Gastroesophageal sphincter (tissue), 4 donors: ENCODE data around the gene CATSPERZ. TPM values are rescaled to one million over a fixed set of nuclear protein-coding genes. Genes with fewer than 3 reads are reported as not detected.

ENCODE experiments used
- ATAC-seq: fragments of 150-250 bp; one replicate; pipeline ENCODE4 v1.9.1; 2016; ENCODE audit warnings: mild to moderate bottlenecking, moderate library complexity
- H3K27ac ChIP-seq, 4 donors: fragments of 200-600 bp; sonication (generic) in 3 of 4; 1 replicate in 3 of 4; 2 replicates in 1 of 4; pipeline ENCODE4 v1.5.1; 2016 to 2019
- H3K27me3 ChIP-seq: fragments of 200-600 bp; sonication (generic); one replicate; pipeline ENCODE4 v1.5.1; 2019
- H3K36me3 ChIP-seq, 2 donors: fragments of 200-600 bp; sonication (generic); one replicate each; pipeline ENCODE4 v1.5.1; 2019; ENCODE audit warnings: control low read depth in 1 of 2
- H3K4me1 ChIP-seq, 3 donors: fragments of 200-600 bp; sonication (generic); 1 replicate in 2 of 3; 2 replicates in 1 of 3; pipeline ENCODE4 v1.5.1; 2016 to 2019; ENCODE audit warnings: control low read depth in 2 of 3
- H3K4me3 ChIP-seq, 2 donors: fragments of 200-600 bp; sonication (generic); one replicate each; pipeline ENCODE4 v1.5.1; 2019; ENCODE audit warnings: mild to moderate bottlenecking in 1 of 2, moderate library complexity in 1 of 2
- H3K9me3 ChIP-seq, 3 donors: fragments of 200-600 bp; sonication (generic); one replicate each; pipeline ENCODE4 v1.5.1; 2017 to 2019; ENCODE audit warnings: control low read depth in 2 of 3
- CTCF ChIP-seq, 4 experiments: fragments of 200-600 bp in 2 of 4; fragments of 450-650 bp in 2 of 4; sonication (generic) in 1 of 4; IDR thresholded peaks; one replicate each; pipeline ENCODE4 v1.5.1; 2017 to 2019; ENCODE audit warnings: antibody characterized with exemption in 4 of 4, mild to moderate bottlenecking in 2 of 4, moderate library complexity in 2 of 4
- EP300 ChIP-seq: sonication (generic); formaldehyde crosslinking; IDR thresholded peaks from one replicate; pipeline ENCODE4 v1.6.1; 2017; ENCODE audit warnings: antibody characterized with exemption, mild to moderate bottlenecking
- POLR2A ChIP-seq, 2 donors: fragments of 450-650 bp; IDR thresholded peaks; one replicate each; pipeline ENCODE4 v1.6.1; 2017; ENCODE audit warnings: antibody characterized with exemption in 2 of 2, mild to moderate bottlenecking in 2 of 2, moderate library complexity in 1 of 2
- POLR2AphosphoS5 ChIP-seq: sonication (generic); formaldehyde crosslinking; IDR thresholded peaks from one replicate; pipeline ENCODE4 v1.6.1; 2017; ENCODE audit warnings: antibody characterized with exemption
- WGBS, 2 donors: methylation state at CpG; one replicate each; pipeline ENCODE4 v1.1.5; 2018; ENCODE audit warnings: low coverage in 1 of 2; 5-methylcytosine and 5-hydroxymethylcytosine counted together
- total RNA-seq, 4 donors: library from RNA; depleted of rRNA; stranded (reverse); fragments of >200 nt; gene quantifications; one replicate each; pipeline ENCODE4 v1.1.0, GENCODE V29; 2016

The CATSPERZ gene
- total RNA-seq, 4 donors from 2014 or later = not detected

GRCh38 chr11:64297699-64298358 lies 2.3 kb upstream of the CATSPERZ start:
- Histone ChIP-seq H3K4me1 (peaks cover 0 to 31% (median 13%) of the 10 kb centered on the region in 3 donors), H3K36me3 (no peaks in the 10 kb centered on the region), H3K27ac (no peak overlapping the region), H3K27me3 (peaks cover 98% of the 10 kb centered on the region), H3K9me3 (no peaks in the 10 kb centered on the region), H3K4me3 (no peak overlapping the region)
- no peak for ATAC-seq
- no peak for TF ChIP-seq EP300
- WGBS, 2 donors = 63 to 69% methylated on average over 2 to 7 of the region's 18 CpGs

GRCh38 chr11:64298966-64299846 lies 952 bp upstream of the CATSPERZ start:
- peak; percentile 68 for ATAC-seq
- 1 to 26% methylated on average over 4 to 12 of the region's 60 CpGs for WGBS, 2 donors

GRCh38 chr11:64303109-64304031 lies 3.2 kb downstream of the CATSPERZ start:
- Histone ChIP-seq H3K4me3 (peak overlapping the region in 1 of 2 donors; percentile 85), H3K36me3 (peaks cover 0 to 7% of the 10 kb centered on the region in 2 donors), H3K9me3 (no peaks in the 10 kb centered on the region), H3K27me3 (peaks cover 49% of the 10 kb centered on the region), H3K4me1 (peaks cover 0 to 74% (median 28%) of the 10 kb centered on the region in 3 donors), H3K27ac (peak overlapping the region; percentile 88 to 96 (median 94))
- WGBS, 2 donors = 60 to 71% methylated on average over 5 of the region's 13 CpGs
- TF ChIP-seq POLR2A (IDR thresholded peaks at IDR 0.05) = no peak
- ATAC-seq = no peak

More at GRCh38 chr11:64298966-64299846, 952 bp upstream of the CATSPERZ start:
- Histone ChIP-seq H3K36me3 (no peaks in the 10 kb centered on the region), H3K4me3 (peak overlapping the region; percentile 17 to 53), H3K27me3 (peaks cover 90% of the 10 kb centered on the region), H3K4me1 (peaks cover 0 to 45% (median 17%) of the 10 kb centered on the region in 3 donors), H3K9me3 (no peaks in the 10 kb centered on the region), H3K27ac (peak overlapping the region in 2 of 4 donors; percentile 55 to 64)
- TF ChIP-seq POLR2A (IDR thresholded peaks at IDR 0.05) (peak in 1 of 2 donors; percentile 14), CTCF (IDR thresholded peaks at IDR 0.05) (peak in 1 of 4 experiments; percentile 22), POLR2AphosphoS5 (peak; percentile 7), EP300 (no peak)

GRCh38 chr11:64304032-64304315 lies 3.8 kb downstream of the CATSPERZ start:
- 0 to 46% methylated on average over 1 to 2 of the region's 5 CpGs for WGBS, 2 donors
- peaks cover 43% of the 10 kb centered on the region for H3K27me3 ChIP-seq
- peaks cover 0 to 72% (median 28%) of the 10 kb centered on the region in 3 donors for H3K4me1 ChIP-seq
- TF ChIP-seq EP300 = no peak
- peaks cover 0 to 7% of the 10 kb centered on the region in 2 donors for H3K36me3 ChIP-seq
- peak overlapping the region; percentile 51 to 85 for H3K4me3 ChIP-seq
- peak overlapping the region; percentile 88 to 96 (median 94) for H3K27ac ChIP-seq
- H3K9me3 ChIP-seq = no peaks in the 10 kb centered on the region
- ATAC-seq = no peak

- TF ChIP-seq POLR2A (IDR thresholded peaks at IDR 0.05) = peak in 1 of 2 donors; percentile 24
- peak in 3 of 4 experiments; percentile 89 to 90 (median 89) for TF ChIP-seq CTCF (IDR thresholded peaks at IDR 0.05)
- no peak for TF ChIP-seq POLR2AphosphoS5
- no peak for TF ChIP-seq EP300
- Histone ChIP-seq H3K4me3 (peak overlapping the region; percentile 51 to 85), H3K36me3 (peaks cover 0 to 7% of the 10 kb centered on the region in 2 donors), H3K27me3 (peaks cover 38% of the 10 kb centered on the region), H3K9me3 (no peaks in the 10 kb centered on the region), H3K4me1 (peaks cover 0 to 67% (median 27%) of the 10 kb centered on the region in 3 donors), H3K27ac (peak overlapping the region; percentile 88 to 96 (median 94))
- peak; percentile 52 for ATAC-seq
- 0 to 1% methylated on average over 3 to 19 of the region's 46 CpGs for WGBS, 2 donors
Measured at GRCh38 chr11:64304316-64305072, 4.3 kb downstream of the CATSPERZ start.
